ENCODE data around the gene CYP2C9. TPM values are rescaled to one million over a fixed set of nuclear protein-coding genes. Genes with fewer than 3 reads are reported as not detected.

Gene CYP2C9
- total and polyA plus RNA-seq, 5 donors = 0.18 TPM; not detected in 4

- no peak overlapping the region for H3K4me3 ChIP-seq (ENCODE audit: low read length)
- intact Hi-C loops (cut with DNase I) = loop anchor here in 1 of 4 donors (10.0 kb wide), 1 partner anchor 211 kb away; no protein-coding TSS in a partner anchor
- H3K4me1 ChIP-seq (ENCODE audit: control insufficient read depth, insufficient read depth, low read length) = no peaks in the 10 kb centered on the region
- H3K27me3 ChIP-seq (ENCODE audit: control insufficient read depth, insufficient read depth) = no peaks in the 10 kb centered on the region
- no peak overlapping the region for H3K27ac ChIP-seq (ENCODE audit: low read length)
- no peaks in the 10 kb centered on the region for H3K9me3 ChIP-seq (ENCODE audit: control insufficient read depth, low read length)
- ATAC-seq (peak in 1 of 2 donors; percentile 26), DNase-seq (no peak)
- 2% methylated on average over 1 of the region's 1 CpG for WGBS
Measured at GRCh38 chr10:94963901-94964300, 25.4 kb downstream of the CYP2C9 start.

GRCh38 chr10:94983555-94983954 lies 45.1 kb downstream of the CYP2C9 start:
- DNase-seq (no peak), ATAC-seq (no peak)
- Histone ChIP-seq H3K27ac (ENCODE audit: low read length) (no peak overlapping the region), H3K4me1 (ENCODE audit: control insufficient read depth, insufficient read depth, low read length) (no peaks in the 10 kb centered on the region), H3K27me3 (ENCODE audit: control insufficient read depth, insufficient read depth) (no peaks in the 10 kb centered on the region), H3K4me3 (ENCODE audit: low read length) (no peak overlapping the region), H3K9me3 (ENCODE audit: control insufficient read depth, low read length) (no peaks in the 10 kb centered on the region)
- WGBS = 40% methylated on average over 4 of the region's 4 CpGs
- intact Hi-C loops (cut with DNase I) = no loop called here

GRCh38 chr10:94989192-94989591 lies 50.7 kb downstream of the CYP2C9 start:
- Histone ChIP-seq H3K4me3 (ENCODE audit: low read length) (no peak overlapping the region), H3K27me3 (ENCODE audit: control insufficient read depth, insufficient read depth) (no peaks in the 10 kb centered on the region), H3K27ac (ENCODE audit: low read length) (no peak overlapping the region), H3K4me1 (ENCODE audit: control insufficient read depth, insufficient read depth, low read length) (no peaks in the 10 kb centered on the region), H3K9me3 (ENCODE audit: control insufficient read depth, low read length) (no peaks in the 10 kb centered on the region)
- ATAC-seq = no peak
- intact Hi-C loops (cut with DNase I) = no loop called here
- no peak for DNase-seq

GRCh38 chr10:94991243-94991888 lies 52.9 kb downstream of the CYP2C9 start:
- DNase-seq (no peak), ATAC-seq (no peak)
- WGBS = 95% methylated on average over 1 of the region's 1 CpG
- Histone ChIP-seq H3K4me3 (ENCODE audit: low read length) (no peak overlapping the region), H3K9me3 (ENCODE audit: control insufficient read depth, low read length) (no peaks in the 10 kb centered on the region), H3K27me3 (ENCODE audit: control insufficient read depth, insufficient read depth) (no peaks in the 10 kb centered on the region), H3K4me1 (ENCODE audit: control insufficient read depth, insufficient read depth, low read length) (no peaks in the 10 kb centered on the region), H3K27ac (ENCODE audit: low read length) (no peak overlapping the region)
- intact Hi-C loops (cut with DNase I) = no loop called here

GRCh38 chr10:94992811-94993210 lies 54.4 kb downstream of the CYP2C9 start:
- H3K4me1 ChIP-seq (ENCODE audit: control insufficient read depth, insufficient read depth, low read length) = no peaks in the 10 kb centered on the region
- intact Hi-C loops (cut with DNase I) = no loop called here
- WGBS = 74% methylated on average over 4 of the region's 4 CpGs
- H3K4me3 ChIP-seq (ENCODE audit: low read length) = no peak overlapping the region
- H3K9me3 ChIP-seq (ENCODE audit: control insufficient read depth, low read length) = no peaks in the 10 kb centered on the region
- H3K27me3 ChIP-seq (ENCODE audit: control insufficient read depth, insufficient read depth) = no peaks in the 10 kb centered on the region
- H3K27ac ChIP-seq (ENCODE audit: low read length) = no peak overlapping the region
- DNase-seq (no peak), ATAC-seq (no peak)

- WGBS = 38% methylated on average over 6 of the region's 6 CpGs
- intact Hi-C loops (cut with DNase I) = no loop called here
Measured at GRCh38 chr10:94997741-94998174, 59.3 kb downstream of the CYP2C9 start.

GRCh38 chr10:95026461-95026860 lies 88.0 kb downstream of the CYP2C9 start:
- Histone ChIP-seq H3K27me3 (ENCODE audit: control insufficient read depth, insufficient read depth) (no peaks in the 10 kb centered on the region), H3K9me3 (ENCODE audit: control insufficient read depth, low read length) (peaks cover 3% of the 10 kb centered on the region), H3K4me3 (ENCODE audit: low read length) (no peak overlapping the region), H3K27ac (ENCODE audit: low read length) (no peak overlapping the region), H3K4me1 (ENCODE audit: control insufficient read depth, insufficient read depth, low read length) (no peaks in the 10 kb centered on the region)
- DNase-seq (no peak), ATAC-seq (no peak)
- intact Hi-C loops (cut with DNase I) = no loop called here
- 87% methylated on average over 2 of the region's 2 CpGs for WGBS

More at GRCh38 chr10:94997741-94998174, 59.3 kb downstream of the CYP2C9 start:
- Histone ChIP-seq H3K4me1 (ENCODE audit: control insufficient read depth, insufficient read depth, low read length) (no peaks in the 10 kb centered on the region), H3K27ac (ENCODE audit: low read length) (no peak overlapping the region), H3K9me3 (ENCODE audit: control insufficient read depth, low read length) (no peaks in the 10 kb centered on the region), H3K27me3 (ENCODE audit: control insufficient read depth, insufficient read depth) (no peaks in the 10 kb centered on the region), H3K4me3 (ENCODE audit: low read length) (no peak overlapping the region)
- ATAC-seq (no peak), DNase-seq (peak in 1 of 3 donors; percentile 7)

- Histone ChIP-seq H3K27ac (ENCODE audit: low read length) (no peak overlapping the region), H3K4me1 (ENCODE audit: control insufficient read depth, insufficient read depth, low read length) (no peaks in the 10 kb centered on the region), H3K9me3 (ENCODE audit: control insufficient read depth, low read length) (no peaks in the 10 kb centered on the region), H3K4me3 (ENCODE audit: low read length) (no peak overlapping the region), H3K27me3 (ENCODE audit: control insufficient read depth, insufficient read depth) (no peaks in the 10 kb centered on the region)
- ATAC-seq = no peak
- intact Hi-C loops (cut with DNase I) = no loop called here
- no peak for DNase-seq
Measured at GRCh38 chr10:95031656-95032055, 93.2 kb downstream of the CYP2C9 start.

- DNase-seq (no peak), ATAC-seq (no peak)
- WGBS = 82% methylated on average over 4 of the region's 4 CpGs
- Histone ChIP-seq H3K4me3 (ENCODE audit: low read length) (no peak overlapping the region), H3K4me1 (ENCODE audit: control insufficient read depth, insufficient read depth, low read length) (no peaks in the 10 kb centered on the region), H3K9me3 (ENCODE audit: control insufficient read depth, low read length) (no peaks in the 10 kb centered on the region), H3K27me3 (ENCODE audit: control insufficient read depth, insufficient read depth) (no peaks in the 10 kb centered on the region), H3K27ac (ENCODE audit: low read length) (no peak overlapping the region)
- intact Hi-C loops (cut with DNase I) = no loop called here
Measured at GRCh38 chr10:95034401-95034800, 95.9 kb downstream of the CYP2C9 start.

GRCh38 chr10:95035332-95036295 lies 97.2 kb downstream of the CYP2C9 start:
- Histone ChIP-seq H3K27me3 (ENCODE audit: control insufficient read depth, insufficient read depth) (no peaks in the 10 kb centered on the region), H3K4me1 (ENCODE audit: control insufficient read depth, insufficient read depth, low read length) (no peaks in the 10 kb centered on the region), H3K9me3 (ENCODE audit: control insufficient read depth, low read length) (no peaks in the 10 kb centered on the region), H3K27ac (ENCODE audit: low read length) (no peak overlapping the region), H3K4me3 (ENCODE audit: low read length) (no peak overlapping the region)
- no peak for ATAC-seq
- DNase-seq = no peak
- intact Hi-C loops (cut with DNase I) = no loop called here
- WGBS = 55% methylated on average over 4 of the region's 4 CpGs

GRCh38 chr10:95039281-95039680 lies 100.8 kb downstream of the CYP2C9 start:
- ATAC-seq (no peak), DNase-seq (no peak)
- Histone ChIP-seq H3K4me3 (ENCODE audit: low read length) (no peak overlapping the region), H3K27ac (ENCODE audit: low read length) (no peak overlapping the region), H3K9me3 (ENCODE audit: control insufficient read depth, low read length) (no peaks in the 10 kb centered on the region), H3K27me3 (ENCODE audit: control insufficient read depth, insufficient read depth) (no peaks in the 10 kb centered on the region), H3K4me1 (ENCODE audit: control insufficient read depth, insufficient read depth, low read length) (no peaks in the 10 kb centered on the region)
- 86% methylated on average over 2 of the region's 2 CpGs for WGBS
- intact Hi-C loops (cut with DNase I) = no loop called here

All from right cardiac atrium (tissue), 5 donors.